GM23338 (cell line): Measurements from ENCODE around the gene SLC7A4. TPM values are rescaled to one million over a fixed set of nuclear protein-coding genes. Genes with fewer than 3 reads are reported as not detected.

Experiments
- ATAC-seq: fragments of 200-7000 bp; cut with Tn5 transposase; 3 replicates; pipeline ENCODE4 v1.9.1; 2020
- DNase-seq: peaks from one replicate; pipeline ENCODE4 v3.0.0-alpha.2; 2015; ENCODE audit warnings: low spot score
- H2AFZ ChIP-seq: fragments of 200-600 bp; sonication (generic); 2 replicates; pipeline ENCODE4 v1.8.0; 2016; ENCODE audit warnings: antibody characterized with exemption, mild to moderate bottlenecking, moderate library complexity
- H3F3A ChIP-seq: fragments of 200-600 bp; sonication (generic); replicated peaks from 2 replicates; pipeline ENCODE4 v1.8.0; 2017; ENCODE audit warnings: antibody characterized with exemption, mixed run types, low read depth
- H3K27ac ChIP-seq: fragments of 200-600 bp; sonication (generic); 2 replicates; pipeline ENCODE4 v1.6.1; 2016; ENCODE audit warnings: low read depth
- H3K27me3 ChIP-seq: fragments of 200-600 bp; sonication (generic); 2 replicates; pipeline ENCODE4 v1.8.0; 2016; ENCODE audit warnings: mild to moderate bottlenecking, mixed run types, moderate library complexity; ENCODE audit not compliant: insufficient read depth
- H3K36me3 ChIP-seq: fragments of 200-600 bp; sonication (generic); 2 replicates; pipeline ENCODE4 v1.8.0; 2016; ENCODE audit warnings: mild to moderate bottlenecking; ENCODE audit not compliant: insufficient read depth
- H3K4me1 ChIP-seq: fragments of 200-600 bp; sonication (generic); 2 replicates; pipeline ENCODE4 v1.8.0; 2016; ENCODE audit warnings: mild to moderate bottlenecking, moderate library complexity; ENCODE audit not compliant: insufficient read depth
- H3K4me2 ChIP-seq: fragments of 200-600 bp; sonication (generic); 2 replicates; pipeline ENCODE4 v1.7.1; 2017; ENCODE audit warnings: mixed run types
- H3K4me3 ChIP-seq: fragments of 200-600 bp; sonication (generic); 2 replicates; pipeline ENCODE4 v1.6.1; 2016; ENCODE audit warnings: mixed run types
- H3K79me2 ChIP-seq: fragments of 200-600 bp; sonication (generic); replicated peaks from 2 replicates; pipeline ENCODE4 v1.8.0; 2017; ENCODE audit warnings: mild to moderate bottlenecking; ENCODE audit not compliant: insufficient read depth
- H3K9me2 ChIP-seq: fragments of 200-600 bp; sonication (generic); 2 replicates; pipeline ENCODE4 v1.8.0; 2017; ENCODE audit not compliant: insufficient read depth
- H4K20me1 ChIP-seq: fragments of 200-600 bp; sonication (generic); replicated peaks from 2 replicates; pipeline ENCODE4 v1.8.0; 2017; ENCODE audit warnings: mild to moderate bottlenecking; ENCODE audit not compliant: insufficient read depth
- H3K27ac Mint-ChIP-seq: 2 replicates; pipeline ENCODE4 v1.8.0; 2020; ENCODE audit warnings: inconsistent platforms, mild to moderate bottlenecking, moderate library complexity, mixed read lengths
- H3K27me3 Mint-ChIP-seq: 3 replicates; pipeline ENCODE4 v1.8.0; 2022; ENCODE audit warnings: low read depth, mild to moderate bottlenecking, moderate library complexity, mixed read lengths, inconsistent platforms; ENCODE audit not compliant: insufficient read depth, poor library complexity
- H3K36me3 Mint-ChIP-seq: 3 replicates; pipeline ENCODE4 v1.8.0; 2021; ENCODE audit warnings: low read depth, mild to moderate bottlenecking, inconsistent platforms, moderate library complexity, mixed read lengths
- H3K4me1 Mint-ChIP-seq: 3 replicates; pipeline ENCODE4 v1.8.0; 2020; ENCODE audit warnings: mild to moderate bottlenecking, inconsistent platforms, mixed read lengths
- H3K4me3 Mint-ChIP-seq: 3 replicates; pipeline ENCODE4 v1.8.0; 2021; ENCODE audit warnings: moderate library complexity, mild to moderate bottlenecking, inconsistent platforms, mixed read lengths
- H3K9me3 Mint-ChIP-seq: 3 replicates; pipeline ENCODE4 v1.8.0; 2020; ENCODE audit warnings: moderate library complexity, mild to moderate bottlenecking, inconsistent platforms, mixed read lengths
- CREB1 ChIP-seq: fragments of 250-450 bp; sonication (Bioruptor Pico); IDR thresholded peaks from 2 replicates; pipeline ENCODE4 v1.5.0; 2020; ENCODE audit warnings: low read depth, mild to moderate bottlenecking, moderate library complexity
- CTCF ChIP-seq, 2 experiments: fragments of 200-600 bp in 1 of 2; sonication (generic) in 1 of 2; conservative IDR thresholded peaks; 2 replicates each; pipeline versions ENCODE4 v1.5.1 to v1.6.1; 2016 to 2017; ENCODE audit warnings: antibody characterized with exemption in 2 of 2, low read depth in 2 of 2, mild to moderate bottlenecking in 2 of 2, moderate library complexity in 1 of 2
- EZH2 ChIP-seq: fragments of 200-600 bp; sonication (generic); IDR thresholded peaks from one replicate; pipeline ENCODE4 v1.8.0; 2017; ENCODE audit warnings: antibody characterized with exemption, mild to moderate bottlenecking, low read depth; ENCODE audit not compliant: unreplicated experiment
- EZH2phosphoT487 ChIP-seq: fragments of 200-600 bp; sonication (generic); IDR thresholded peaks from one replicate; pipeline ENCODE4 v1.8.1; 2018; ENCODE audit warnings: antibody characterized with exemption; ENCODE audit not compliant: unreplicated experiment
- JUNB ChIP-seq: IDR thresholded peaks from one replicate; pipeline ENCODE4 v1.6.1; 2016; ENCODE audit warnings: antibody characterized with exemption; ENCODE audit not compliant: unreplicated experiment
- NANOG ChIP-seq: IDR thresholded peaks from 2 replicates; pipeline ENCODE4 v1.6.1; 2016; ENCODE audit warnings: antibody characterized with exemption, borderline replicate concordance
- POLR2AphosphoS5 ChIP-seq: IDR thresholded peaks from 2 replicates; pipeline ENCODE4 v1.6.1; 2016; ENCODE audit warnings: antibody characterized with exemption, low read depth
- REST ChIP-seq: IDR thresholded peaks from one replicate; pipeline ENCODE4 v1.6.1; 2018; ENCODE audit warnings: antibody characterized with exemption; ENCODE audit not compliant: unreplicated experiment
- STAT1 ChIP-seq: IDR thresholded peaks from one replicate; pipeline ENCODE4 v1.6.1; 2016; ENCODE audit warnings: antibody characterized with exemption; ENCODE audit not compliant: unreplicated experiment
- ZNF114 ChIP-seq: fragments of 250-450 bp; sonication (Bioruptor Pico); IDR thresholded peaks from 2 replicates; pipeline ENCODE4 v1.5.0; 2020; ENCODE audit warnings: mild to moderate bottlenecking, moderate library complexity
- ZNF331 ChIP-seq: fragments of 250-450 bp; sonication (Bioruptor Pico); IDR thresholded peaks from 2 replicates; pipeline ENCODE4 v1.5.0; 2020; ENCODE audit warnings: low read depth, mild to moderate bottlenecking, moderate library complexity
- ZNF462 ChIP-seq: fragments of 250-450 bp; sonication (Bioruptor Pico); IDR thresholded peaks from 2 replicates; pipeline ENCODE4 v1.5.0; 2020; ENCODE audit warnings: mild to moderate bottlenecking, moderate library complexity
- polyA plus RNA-seq: library from polyadenylated mRNA; unstranded; fragments of >200 nt; fragmentation: Nextera tagmentation; extraction: Ambion mirVana; gene quantifications from 2 replicates; pipeline ENCODE4 v1.2.1, GENCODE V29; 2016
- total RNA-seq: library from RNA; depleted of rRNA; stranded (reverse); fragments of >200 nt; shearing (Covaris generic); gene quantifications from 2 replicates; pipeline ENCODE4 v1.2.3, GENCODE V29; 2014
- TF ChIP-seq, protein P1 (sequence below): IDR thresholded peaks from 2 replicates; pipeline ENCODE4 v1.6.1; 2016; ENCODE audit warnings: antibody characterized with exemption

SLC7A4 gene
- total and polyA plus RNA-seq, 2 experiments from 2014 or later: 0.07 to 0.44 TPM

DNA sequence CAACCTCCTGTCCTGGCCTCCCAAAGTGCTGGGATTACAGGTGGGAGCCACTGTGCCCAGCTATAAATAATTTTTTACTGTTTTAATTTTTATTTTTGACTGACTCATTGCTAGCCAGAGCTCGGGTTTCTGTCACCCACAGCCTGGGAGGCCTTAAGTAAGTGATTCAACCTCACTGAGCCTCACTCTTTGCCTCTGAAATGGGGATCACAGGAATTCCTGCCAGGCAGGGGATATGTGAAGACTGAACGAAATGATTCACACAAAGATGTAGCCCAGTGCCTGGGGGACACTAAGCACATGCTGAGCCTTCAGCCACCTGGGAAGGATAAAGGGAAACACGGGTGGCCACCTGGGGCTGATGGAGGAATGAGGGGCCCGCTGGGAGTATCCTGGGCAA lies 9.6 kb upstream of the SLC7A4 start:
- Histone ChIP-seq H3K4me2 (no peak overlapping the region), H3K9me2 (no peaks in the 10 kb centered on the region), H3K27ac (no peak overlapping the region), H3F3A (0 out of 2 replicates have a peak, but pooled peaks cover 4% of the 10 kb centered on the region), H3K4me3 (no peak overlapping the region), H4K20me1 (no peaks in the 10 kb centered on the region), H3K36me3 (no peaks in the 10 kb centered on the region), H3K4me1 (no peaks in the 10 kb centered on the region), H2AFZ (no peak overlapping the region), H3K79me2 (no peaks in the 10 kb centered on the region), H3K27me3 (no peaks in the 10 kb centered on the region)
- DNase-seq (no peak), ATAC-seq (no peak)
- no peaks in the 10 kb centered on the region for H3K36me3 Mint-ChIP-seq
- peaks cover 15% of the 10 kb centered on the region for H3K4me1 Mint-ChIP-seq
- H3K27ac Mint-ChIP-seq: no peak overlapping the region
- no peak overlapping the region for H3K4me3 Mint-ChIP-seq
- peaks cover 11% of the 10 kb centered on the region for H3K27me3 Mint-ChIP-seq
- no peaks in the 10 kb centered on the region for H3K9me3 Mint-ChIP-seq
- TF ChIP-seq ZNF462 (CRISPR knock-in tag): no peak
- no peak for TF ChIP-seq NANOG
- TF ChIP-seq EZH2phosphoT487: no peak
- TF ChIP-seq CTCF (conservative IDR thresholded peaks at IDR 0.05; ENCODE audit: low read depth in 2 of 2): no peak
- no peak for TF ChIP-seq STAT1
- TF ChIP-seq ZNF331 (CRISPR knock-in tag): no peak
- TF ChIP-seq REST: no peak
- TF ChIP-seq POLR2AphosphoS5: no peak
- TF ChIP-seq, protein P1, sequence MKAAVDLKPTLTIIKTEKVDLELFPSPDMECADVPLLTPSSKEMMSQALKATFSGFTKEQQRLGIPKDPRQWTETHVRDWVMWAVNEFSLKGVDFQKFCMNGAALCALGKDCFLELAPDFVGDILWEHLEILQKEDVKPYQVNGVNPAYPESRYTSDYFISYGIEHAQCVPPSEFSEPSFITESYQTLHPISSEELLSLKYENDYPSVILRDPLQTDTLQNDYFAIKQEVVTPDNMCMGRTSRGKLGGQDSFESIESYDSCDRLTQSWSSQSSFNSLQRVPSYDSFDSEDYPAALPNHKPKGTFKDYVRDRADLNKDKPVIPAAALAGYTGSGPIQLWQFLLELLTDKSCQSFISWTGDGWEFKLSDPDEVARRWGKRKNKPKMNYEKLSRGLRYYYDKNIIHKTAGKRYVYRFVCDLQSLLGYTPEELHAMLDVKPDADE: no peak
- TF ChIP-seq CREB1 (CRISPR knock-in tag): no peak
- no peak for TF ChIP-seq ZNF114 (CRISPR knock-in tag)
- TF ChIP-seq JUNB: no peak
- TF ChIP-seq EZH2: no peak
